Measurements from ENCODE around the gene ZNF398. TPM values are rescaled to one million over a fixed set of nuclear protein-coding genes. Genes with fewer than 3 reads are reported as not detected.
A peak's percentile ranks its signal among the peaks of the same experiment; 100 is the strongest.

Gene ZNF398
- total and polyA plus RNA-seq, 10 of the 15 experiments (the other 5 are each of a cell fraction or from before 2014, with no cell fraction given) = 2.3 to 15.3 (median 10.0) TPM

- FAIRE-seq = no peak
- Histone ChIP-seq H3K27ac (ENCODE audit: control insufficient read depth, insufficient read depth) (no peak overlapping the region), H3K79me2 (ENCODE audit: control insufficient read depth, insufficient read depth, low read length) (peaks cover 11% of the 10 kb centered on the region), H3K4me2 (ENCODE audit: control insufficient read depth, insufficient read depth) (0 out of 2 replicates have a peak overlapping the region, but pooled peaks have one; percentile 17), H3K27me3 (replicated peaks in 1 of 2; ENCODE audit: control insufficient read depth in 2 of 2, insufficient read depth in 2 of 2, low read length in 1 of 2) (no peaks in the 10 kb centered on the region), H3K9ac (ENCODE audit: control insufficient read depth, insufficient read depth, low read length) (no peak overlapping the region), H3K9me3 (replicated peaks; ENCODE audit: control insufficient read depth, insufficient read depth, low read length) (no peaks in the 10 kb centered on the region), H2AFZ (ENCODE audit: control insufficient read depth, low read depth, low read length) (no peak overlapping the region), H3K4me3 (no peak overlapping the region), H3K36me3 (ENCODE audit: control insufficient read depth in 2 of 2, insufficient read depth in 2 of 2, low read length in 1 of 2) (peaks cover 16 to 30% of the 10 kb centered on the region in 2 experiments), H4K20me1 (ENCODE audit: control insufficient read depth, insufficient read depth) (no peaks in the 10 kb centered on the region), H3K4me1 (ENCODE audit: control insufficient read depth, insufficient read depth, low read length) (no peaks in the 10 kb centered on the region)
- no peak for DNase-seq (ENCODE audit: low read depth, low spot score)
- SMC1A ChIA-PET (ENCODE audit: uncharacterized antibody, unreplicated experiment) = no interaction called here
- intact Hi-C loops (cut with micrococcal nuclease; ENCODE audit: unreplicated experiment) (no loop called here), in situ Hi-C loops (cut with MboI) (no loop called here)
- CTCF ChIA-PET = no interaction called here
- RAD21 ChIA-PET (ENCODE audit: unreplicated experiment) = no interaction called here
- TF ChIP-seq TCF3 (IDR thresholded peaks at IDR 0.05; ENCODE audit: borderline replicate concordance, insufficient read depth, low read depth, low read length) = no peak
- TF ChIP-seq, protein P1, sequence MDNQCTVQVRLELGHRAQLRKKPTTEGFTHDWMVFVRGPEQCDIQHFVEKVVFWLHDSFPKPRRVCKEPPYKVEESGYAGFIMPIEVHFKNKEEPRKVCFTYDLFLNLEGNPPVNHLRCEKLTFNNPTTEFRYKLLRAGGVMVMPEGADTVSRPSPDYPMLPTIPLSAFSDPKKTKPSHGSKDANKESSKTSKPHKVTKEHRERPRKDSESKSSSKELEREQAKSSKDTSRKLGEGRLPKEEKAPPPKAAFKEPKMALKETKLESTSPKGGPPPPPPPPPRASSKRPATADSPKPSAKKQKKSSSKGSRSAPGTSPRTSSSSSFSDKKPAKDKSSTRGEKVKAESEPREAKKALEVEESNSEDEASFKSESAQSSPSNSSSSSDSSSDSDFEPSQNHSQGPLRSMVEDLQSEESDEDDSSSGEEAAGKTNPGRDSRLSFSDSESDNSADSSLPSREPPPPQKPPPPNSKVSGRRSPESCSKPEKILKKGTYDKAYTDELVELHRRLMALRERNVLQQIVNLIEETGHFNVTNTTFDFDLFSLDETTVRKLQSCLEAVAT (IDR thresholded peaks at IDR 0.05) = no peak
- TF ChIP-seq ZNF24 (IDR thresholded peaks at IDR 0.05) = no peak
- TF ChIP-seq ASH2L (IDR thresholded peaks at IDR 0.05; ENCODE audit: borderline replicate concordance, low read depth) = no peak
- no peak for TF ChIP-seq NFYA (IDR thresholded peaks at IDR 0.05; ENCODE audit: borderline replicate concordance, low read depth, low read length)
- TF ChIP-seq CBX5 (IDR thresholded peaks at IDR 0.05; ENCODE audit: low read depth) = no peak
- TF ChIP-seq, protein P2, sequence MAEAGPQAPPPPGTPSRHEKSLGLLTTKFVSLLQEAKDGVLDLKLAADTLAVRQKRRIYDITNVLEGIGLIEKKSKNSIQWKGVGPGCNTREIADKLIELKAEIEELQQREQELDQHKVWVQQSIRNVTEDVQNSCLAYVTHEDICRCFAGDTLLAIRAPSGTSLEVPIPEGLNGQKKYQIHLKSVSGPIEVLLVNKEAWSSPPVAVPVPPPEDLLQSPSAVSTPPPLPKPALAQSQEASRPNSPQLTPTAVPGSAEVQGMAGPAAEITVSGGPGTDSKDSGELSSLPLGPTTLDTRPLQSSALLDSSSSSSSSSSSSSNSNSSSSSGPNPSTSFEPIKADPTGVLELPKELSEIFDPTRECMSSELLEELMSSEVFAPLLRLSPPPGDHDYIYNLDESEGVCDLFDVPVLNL (IDR thresholded peaks at IDR 0.05; ENCODE audit: low read depth, low read length) = no peak
- no peak for TF ChIP-seq SREBF1 (IDR thresholded peaks at IDR 0.05; ENCODE audit: low read length)
- no peak for TF ChIP-seq SMAD5 (IDR thresholded peaks at IDR 0.05; ENCODE audit: low read depth)
- TF ChIP-seq, protein P3, sequence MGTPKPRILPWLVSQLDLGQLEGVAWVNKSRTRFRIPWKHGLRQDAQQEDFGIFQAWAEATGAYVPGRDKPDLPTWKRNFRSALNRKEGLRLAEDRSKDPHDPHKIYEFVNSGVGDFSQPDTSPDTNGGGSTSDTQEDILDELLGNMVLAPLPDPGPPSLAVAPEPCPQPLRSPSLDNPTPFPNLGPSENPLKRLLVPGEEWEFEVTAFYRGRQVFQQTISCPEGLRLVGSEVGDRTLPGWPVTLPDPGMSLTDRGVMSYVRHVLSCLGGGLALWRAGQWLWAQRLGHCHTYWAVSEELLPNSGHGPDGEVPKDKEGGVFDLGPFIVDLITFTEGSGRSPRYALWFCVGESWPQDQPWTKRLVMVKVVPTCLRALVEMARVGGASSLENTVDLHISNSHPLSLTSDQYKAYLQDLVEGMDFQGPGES (IDR thresholded peaks at IDR 0.05) = no peak
- 36% methylated on average over 6 of the region's 6 CpGs for WGBS (ENCODE audit: insufficient coverage, insufficient replicate concordance, low lambda C conversion rate, missing lambda C conversion rate)
- no peak for ATAC-seq
- POLR2A ChIA-PET = interaction anchor here (0.7 kb wide), 1 partner anchor 9 kb away, joined by 3 read pairs; no protein-coding TSS in a partner anchor
- no TSS peak for BruUV-seq (replicated peaks)
Measured at GRCh38 chr7:149202831-149203231, 55.6 kb downstream of the ZNF398 start.
